KOPT-K1 (cell line): ENCODE results near the gene LAX1.
"Not testable (repeated sequence)": the region's sequence is repeated elsewhere in the genome, so short reads cannot be mapped to it uniquely, and the experiment has no call there.

Experiments
- H3K27ac ChIP-seq: fragments of 200-600 bp; sonication (generic); 2 replicates; pipeline ENCODE4 v1.5.1; 2016; ENCODE audit warnings: antibody characterized with exemption, mild to moderate bottlenecking, low read depth, low read length; ENCODE audit not compliant: poor library complexity, severe bottlenecking
- H3K36me3 ChIP-seq: fragments of 200-600 bp; sonication (generic); 2 replicates; pipeline ENCODE4 v1.5.1; 2017; ENCODE audit warnings: antibody characterized with exemption, mild to moderate bottlenecking, low read length, moderate library complexity; ENCODE audit not compliant: insufficient read depth
- H3K9me3 ChIP-seq: fragments of 200-600 bp; sonication (generic); 2 replicates; pipeline ENCODE4 v1.5.1; 2017; ENCODE audit warnings: antibody characterized with exemption, low read length, mild to moderate bottlenecking; ENCODE audit not compliant: insufficient read depth, poor library complexity, severe bottlenecking

The LAX1 gene

GRCh38 chr1:203789966-203790365, 25.0 kb downstream of the LAX1 start:
- H3K27ac ChIP-seq, result no peak overlapping the region
- H3K36me3 ChIP-seq, result no peaks in the 10 kb centered on the region
- H3K9me3 ChIP-seq, result no peaks in the 10 kb centered on the region

GRCh38 chr1:203791498-203791897, 26.5 kb downstream of the LAX1 start:
- Histone ChIP-seq H3K36me3 (no peaks in the 10 kb centered on the region), H3K27ac (no peak overlapping the region)

GRCh38 chr1:203792486-203792885, 27.5 kb downstream of the LAX1 start:
- Histone ChIP-seq H3K9me3 (no peaks in the 10 kb centered on the region), H3K36me3 (peaks cover 7% of the 10 kb centered on the region), H3K27ac (no peak overlapping the region)

More at GRCh38 chr1:203791498-203791897, 26.5 kb downstream of the LAX1 start:
- H3K9me3 ChIP-seq, result no peaks in the 10 kb centered on the region

GRCh38 chr1:203793561-203793960, 28.6 kb downstream of the LAX1 start:
- not testable (repeated sequence) for H3K27ac ChIP-seq, H3K9me3 ChIP-seq
- H3K36me3 ChIP-seq, result peaks cover 18% of the 10 kb centered on the region

GRCh38 chr1:203794764-203795440, 29.9 kb downstream of the LAX1 start:
- Histone ChIP-seq H3K27ac (peak overlapping the region; percentile 85), H3K36me3 (peaks cover 32% of the 10 kb centered on the region), H3K9me3 (no peaks in the 10 kb centered on the region)

- peaks cover 39% of the 10 kb centered on the region for H3K36me3 ChIP-seq
- H3K9me3 ChIP-seq, result no peaks in the 10 kb centered on the region
- peak within 1 kb of the TSS; percentile 85 for H3K27ac ChIP-seq
These were observed 30.7 kb downstream of the LAX1 start, which contains the start of the genes ZBED6 and ZC3H11A for GRCh38 chr1:203795441-203796235. Gene ZBED6 (plus strand): TSS chr1:203795623. CDS start chr1:203797523, 1,900 bp downstream. Gene ZC3H11A (plus strand): TSS chr1:203795623. CDS start chr1:203817071, 21,448 bp downstream.

GRCh38 chr1:203796236-203796605, 31.2 kb downstream of the LAX1 start:
- no peaks in the 10 kb centered on the region for H3K9me3 ChIP-seq
- peak overlapping the region; percentile 85 for H3K27ac ChIP-seq
- H3K36me3 ChIP-seq, result peaks cover 44% of the 10 kb centered on the region

- Histone ChIP-seq H3K36me3 (peaks cover 54% of the 10 kb centered on the region), H3K27ac (no peak overlapping the region), H3K9me3 (no peaks in the 10 kb centered on the region)
These were observed 32.2 kb downstream of the LAX1 start for GRCh38 chr1:203797216-203797615.

- Histone ChIP-seq H3K36me3 (peaks cover 62% of the 10 kb centered on the region), H3K27ac (no peak overlapping the region)
These were observed 33.1 kb downstream of the LAX1 start for GRCh38 chr1:203797948-203798655.

GRCh38 chr1:203799157-203799556, 34.2 kb downstream of the LAX1 start:
- Histone ChIP-seq H3K36me3 (peaks cover 73% of the 10 kb centered on the region), H3K27ac (no peak overlapping the region), H3K9me3 (no peaks in the 10 kb centered on the region)

More at GRCh38 chr1:203797948-203798655, 33.1 kb downstream of the LAX1 start:
- no peaks in the 10 kb centered on the region for H3K9me3 ChIP-seq

- Histone ChIP-seq H3K9me3 (no peaks in the 10 kb centered on the region), H3K27ac (no peak overlapping the region), H3K36me3 (peaks cover 81% of the 10 kb centered on the region)
These were observed 35.0 kb downstream of the LAX1 start for GRCh38 chr1:203799971-203800370.

GRCh38 chr1:203805689-203806088, 40.7 kb downstream of the LAX1 start:
- no peaks in the 10 kb centered on the region for H3K9me3 ChIP-seq
- H3K36me3 ChIP-seq, result peaks cover 96% of the 10 kb centered on the region
- H3K27ac ChIP-seq, result no peak overlapping the region

- no peaks in the 10 kb centered on the region for H3K9me3 ChIP-seq
- H3K27ac ChIP-seq, result no peak overlapping the region
- H3K36me3 ChIP-seq, result peaks cover 97% of the 10 kb centered on the region
These were observed 42.2 kb downstream of the LAX1 start for GRCh38 chr1:203807196-203807595.

GRCh38 chr1:203813581-203814341, 48.8 kb downstream of the LAX1 start:
- no peak overlapping the region for H3K27ac ChIP-seq
- no peaks in the 10 kb centered on the region for H3K9me3 ChIP-seq
- H3K36me3 ChIP-seq, result peaks cover 96% of the 10 kb centered on the region
